GM18520 (cell line): ENCODE measurements around the gene CLDN1.
"Not testable (repeated sequence)": the region's sequence is repeated elsewhere in the genome, so short reads cannot be mapped to it uniquely, and the experiment has no call there.

Experiments used
- ATAC-seq: cut with Tn5 transposase; IDR thresholded peaks from one replicate; pipeline ENCODE4 v1.9.1; 2021; ENCODE audit not compliant: unreplicated experiment

CLDN1 gene

GRCh38 chr3:190299969-190300368 is 22.3 kb downstream of the CLDN1 start:
- ATAC-seq: no peak

GRCh38 chr3:190294030-190294429 is 28.2 kb downstream of the CLDN1 start:
- ATAC-seq: no peak

- ATAC-seq: no peak
These were observed 28.6 kb downstream of the CLDN1 start for GRCh38 chr3:190293621-190294020.

GRCh38 chr3:190291994-190292584 is 30.2 kb downstream of the CLDN1 start:
- ATAC-seq: no peak

GRCh38 chr3:190289989-190290388 is 32.3 kb downstream of the CLDN1 start:
- ATAC-seq: no peak

GRCh38 chr3:190288836-190289235 is 33.4 kb downstream of the CLDN1 start:
- no peak for ATAC-seq

- no peak for ATAC-seq
These were observed 36.2 kb downstream of the CLDN1 start for GRCh38 chr3:190286014-190286413.

GRCh38 chr3:190281308-190282051 is 40.8 kb downstream of the CLDN1 start:
- no peak for ATAC-seq

- ATAC-seq: no peak
These were observed 42.6 kb downstream of the CLDN1 start for GRCh38 chr3:190279690-190280089.

- ATAC-seq: no peak
These were observed 49.5 kb downstream of the CLDN1 start for GRCh38 chr3:190272747-190273146.

- ATAC-seq: no peak
These were observed 53.1 kb downstream of the CLDN1 start for GRCh38 chr3:190269101-190269500.

- ATAC-seq: not testable (repeated sequence)
These were observed 54.8 kb downstream of the CLDN1 start for GRCh38 chr3:190267464-190267863.

- ATAC-seq: no peak
These were observed 55.3 kb downstream of the CLDN1 start for GRCh38 chr3:190266913-190267290.

- ATAC-seq: no peak
These were observed 55.9 kb downstream of the CLDN1 start for GRCh38 chr3:190266265-190266912.

- no peak for ATAC-seq
These were observed 56.5 kb downstream of the CLDN1 start for GRCh38 chr3:190265796-190266195.

GRCh38 chr3:190265126-190265525 is 57.1 kb downstream of the CLDN1 start:
- ATAC-seq: no peak

- no peak for ATAC-seq
These were observed 60.5 kb downstream of the CLDN1 start for GRCh38 chr3:190261740-190262139.

- ATAC-seq: no peak
These were observed 61.2 kb downstream of the CLDN1 start for GRCh38 chr3:190261015-190261414.

- no peak for ATAC-seq
These were observed 61.9 kb downstream of the CLDN1 start for GRCh38 chr3:190260301-190260700.

- ATAC-seq: no peak
These were observed 63.6 kb downstream of the CLDN1 start for GRCh38 chr3:190258634-190259033.
